ENCODE results near the gene GIT2. TPM values are rescaled to one million over a fixed set of nuclear protein-coding genes. Genes with fewer than 3 reads are reported as not detected.
"Not testable (repeated sequence)": the region's sequence is repeated elsewhere in the genome, so short reads cannot be mapped to it uniquely, and the experiment has no call there.

The GIT2 gene
- total and polyA plus RNA-seq, 8 donors: 16.5 to 38.8 (median 30.0) TPM

- FAIRE-seq (no peak), DNase-seq (no peak), ATAC-seq (no peak)
- Histone ChIP-seq H3K4me3 (no peak overlapping the region), H3K9me3 (no peaks in the 10 kb centered on the region), H3K27me3 (no peaks in the 10 kb centered on the region), H3K27ac (no peak overlapping the region), H3K4me1 (no peaks in the 10 kb centered on the region), H3K36me3 (peaks cover 0 to 16% (median 6%) of the 10 kb centered on the region in 3 donors)
- intact Hi-C loops (cut with DNase I): no loop called here
- WGBS, 2 donors: 87 to 89% methylated on average over 6 of the region's 6 CpGs
- TF ChIP-seq CTCF (IDR thresholded peaks at IDR 0.05): no peak
These were observed 16.0 kb upstream of the GIT2 start for GRCh38 chr12:110012137-110012536.

DNA sequence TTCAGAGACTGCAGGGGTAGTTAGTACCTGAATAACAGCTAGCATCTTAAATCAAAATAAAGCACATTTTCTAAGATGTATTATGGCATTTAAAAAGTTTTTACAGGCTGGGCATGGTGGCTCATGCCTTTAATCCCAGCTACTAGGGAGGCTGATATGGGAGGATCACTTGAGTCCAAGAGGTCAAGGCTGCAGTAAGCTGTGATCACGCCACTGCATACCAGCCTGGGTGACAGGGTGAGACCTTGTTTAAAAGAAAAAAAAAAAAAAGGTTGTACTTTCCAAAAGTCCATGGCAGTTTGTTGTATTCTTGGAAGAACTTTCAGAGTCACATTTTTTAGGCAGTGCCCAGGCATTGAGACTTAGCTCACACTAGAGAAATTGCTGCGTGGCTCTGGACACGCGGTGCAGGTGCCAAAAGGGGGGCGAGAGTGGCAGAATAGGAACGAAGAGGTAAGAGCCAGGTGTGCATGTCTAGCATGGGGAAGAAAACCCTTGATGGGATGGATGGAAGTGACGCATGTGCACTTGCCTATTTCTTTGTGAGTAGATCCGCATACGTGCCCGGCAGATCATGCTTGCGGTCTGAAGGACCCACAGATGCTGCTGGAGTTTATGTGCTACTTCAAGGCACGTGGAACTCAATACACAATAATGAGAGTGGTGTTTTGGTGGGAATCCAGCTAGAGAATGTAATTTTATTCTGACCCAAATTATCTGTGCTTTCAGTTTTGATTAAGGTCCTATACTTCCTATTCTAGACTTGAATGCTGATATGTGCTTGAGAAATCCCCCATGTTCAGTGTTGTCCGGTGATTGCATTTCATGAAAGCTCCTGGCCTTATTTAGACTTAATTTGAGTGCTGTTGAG is 14.9 kb upstream of the GIT2 start:
- FAIRE-seq: no peak
- TF ChIP-seq CTCF (IDR thresholded peaks at IDR 0.05): no peak
- Histone ChIP-seq H3K27ac (no peak overlapping the region), H3K4me1 (no peaks in the 10 kb centered on the region), H3K9me3 (no peaks in the 10 kb centered on the region), H3K4me3 (no peak overlapping the region), H3K36me3 (peaks cover 0 to 16% (median 6%) of the 10 kb centered on the region in 3 donors), H3K27me3 (no peaks in the 10 kb centered on the region)
- intact Hi-C loops (cut with DNase I): no loop called here
- WGBS, 2 donors: 86 to 87% methylated on average over 13 of the region's 13 CpGs
- no peak for DNase-seq
- no peak for ATAC-seq

- H3K36me3 ChIP-seq; intact Hi-C loops (cut with DNase I); H3K27ac ChIP-seq; FAIRE-seq; H3K9me3 ChIP-seq; DNase-seq; ATAC-seq; H3K4me1 ChIP-seq; H3K4me3 ChIP-seq; H3K27me3 ChIP-seq: not testable (repeated sequence)
- WGBS, 2 donors: 92 to 96% methylated on average over 15 of the region's 15 CpGs
These were observed 12.7 kb upstream of the GIT2 start for GRCh38 chr12:110008681-110009398.

DNA sequence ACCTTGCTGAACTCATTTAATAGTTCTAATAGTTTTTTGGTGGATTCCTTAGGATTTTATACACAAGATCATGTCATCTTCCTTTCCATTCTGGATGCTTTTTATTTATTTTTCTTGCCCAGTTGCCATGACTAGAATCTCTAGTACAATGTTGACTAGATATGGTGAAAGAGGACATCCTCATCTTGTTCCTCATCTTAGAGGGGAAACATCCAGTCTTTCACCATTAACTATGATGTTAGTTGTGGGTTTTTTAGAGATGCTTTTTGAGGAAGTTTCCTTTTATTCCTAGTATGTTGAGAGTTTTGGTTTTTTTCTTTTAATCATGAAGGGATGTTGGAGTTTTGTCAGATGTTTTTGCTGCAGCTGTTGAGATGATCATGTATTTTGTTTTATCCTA is 11.7 kb upstream of the GIT2 start:
- Histone ChIP-seq H3K27ac (no peak overlapping the region), H3K4me1 (peaks cover 0 to 4% (median 0%) of the 10 kb centered on the region in 3 donors), H3K4me3 (no peak overlapping the region), H3K9me3 (no peaks in the 10 kb centered on the region), H3K27me3 (no peaks in the 10 kb centered on the region), H3K36me3 (no peaks in the 10 kb centered on the region)
- intact Hi-C loops (cut with DNase I): no loop called here
- no peak for TF ChIP-seq CTCF (IDR thresholded peaks at IDR 0.05)
- ATAC-seq: no peak
- no peak for FAIRE-seq
- no peak for DNase-seq

GRCh38 chr12:110006115-110006514 is 9.9 kb upstream of the GIT2 start:
- peaks cover 0 to 22% (median 0%) of the 10 kb centered on the region in 3 donors for H3K4me1 ChIP-seq
- no peak for DNase-seq
- 97 to 99% methylated on average over 4 of the region's 4 CpGs for WGBS, 2 donors

More at GRCh38 chr12:110006115-110006514, 9.9 kb upstream of the GIT2 start:
- Histone ChIP-seq H3K27ac (no peak overlapping the region), H3K9me3 (no peaks in the 10 kb centered on the region), H3K36me3 (no peaks in the 10 kb centered on the region), H3K4me3 (no peak overlapping the region), H3K27me3 (no peaks in the 10 kb centered on the region)
- no peak for ATAC-seq
- no peak for FAIRE-seq
- intact Hi-C loops (cut with DNase I): no loop called here
- TF ChIP-seq CTCF (IDR thresholded peaks at IDR 0.05): no peak

Measured in pancreas (tissue), 10 donors.